Measurements from ENCODE around the gene NPHP4. TPM values are rescaled to one million over a fixed set of nuclear protein-coding genes. Genes with fewer than 3 reads are reported as not detected.

The NPHP4 gene
- total RNA-seq, 1 experiment from 2014 or later: 16.8 TPM

GRCh38 chr1:5994713-5995621 lies 2.7 kb upstream of the NPHP4 start:
- Mint-ChIP-seq H3K27me3 (ENCODE audit: low read depth) (peaks cover 35% of the 10 kb centered on the region), H3K4me1 (peaks cover 22% of the 10 kb centered on the region), H3K4me3 (peak overlapping the region; percentile 34; the same call in 1 of the 2 replicates), H3K27ac (no peak overlapping the region), H3K36me3 (no peaks in the 10 kb centered on the region), H3K9me3 (no peaks in the 10 kb centered on the region)
- DNase-seq (ENCODE audit: low spot score) (no peak), ATAC-seq (no peak)
- CTCF ChIA-PET: interaction anchor here (0.6 to 5.0 kb wide), 9 partner anchors 8 to 443 kb away, joined by 3 to 41 read pairs (median 5); partner anchors contain the start of gene RNF207
- POLR2A ChIA-PET: interaction anchor here (0.6 kb wide), 1 partner anchor 752 kb away, joined by 4 read pairs; no protein-coding TSS in a partner anchor
- TF ChIP-seq NFATC4 (CRISPR knock-in tag; IDR thresholded peaks at IDR 0.05): no peak
- TF ChIP-seq NR1H2 (CRISPR knock-in tag; IDR thresholded peaks at IDR 0.05): no peak
- no peak for TF ChIP-seq JUN (CRISPR knock-in tag; IDR thresholded peaks at IDR 0.05)
- no peak for TF ChIP-seq HMGXB4 (CRISPR knock-in tag; IDR thresholded peaks at IDR 0.05)
- TF ChIP-seq ARID4B (CRISPR knock-in tag; IDR thresholded peaks at IDR 0.05; ENCODE audit: borderline replicate concordance): no peak
- no peak for TF ChIP-seq HMGA2 (CRISPR knock-in tag; IDR thresholded peaks at IDR 0.05)
- no peak for TF ChIP-seq OVOL2 (CRISPR knock-in tag; IDR thresholded peaks at IDR 0.05; ENCODE audit: borderline replicate concordance)
- no peak for TF ChIP-seq ZNF281 (CRISPR knock-in tag; IDR thresholded peaks at IDR 0.05)
- TF ChIP-seq ATF1 (CRISPR knock-in tag; IDR thresholded peaks at IDR 0.05): no peak
- TF ChIP-seq ZMAT4 (CRISPR knock-in tag; IDR thresholded peaks at IDR 0.05): no peak
- TF ChIP-seq MAX (CRISPR knock-in tag; IDR thresholded peaks at IDR 0.05): no peak
- no peak for TF ChIP-seq ZNF512 (CRISPR knock-in tag; IDR thresholded peaks at IDR 0.05; ENCODE audit: borderline replicate concordance)
- TF ChIP-seq MLX (CRISPR knock-in tag; IDR thresholded peaks at IDR 0.05): no peak
- no peak for TF ChIP-seq ZNF671 (CRISPR knock-in tag; IDR thresholded peaks at IDR 0.05)
- no peak for TF ChIP-seq ATF3 (CRISPR knock-in tag; conservative IDR thresholded peaks at IDR 0.05)
- no peak for TF ChIP-seq ATF2 (CRISPR knock-in tag; IDR thresholded peaks at IDR 0.05; ENCODE audit: borderline replicate concordance, low read depth)
- no peak for TF ChIP-seq FOXK1 (CRISPR knock-in tag; IDR thresholded peaks at IDR 0.05)
- no peak for TF ChIP-seq ZNF416 (CRISPR knock-in tag; IDR thresholded peaks at IDR 0.05)
- no peak for TF ChIP-seq GRHL2 (CRISPR knock-in tag; IDR thresholded peaks at IDR 0.05; ENCODE audit: insufficient replicate concordance, severe bottlenecking)
- TF ChIP-seq MXD4 (CRISPR knock-in tag; IDR thresholded peaks at IDR 0.05; ENCODE audit: borderline replicate concordance): no peak
